ENCODE measurements around the gene SERPINB3.

DNA sequence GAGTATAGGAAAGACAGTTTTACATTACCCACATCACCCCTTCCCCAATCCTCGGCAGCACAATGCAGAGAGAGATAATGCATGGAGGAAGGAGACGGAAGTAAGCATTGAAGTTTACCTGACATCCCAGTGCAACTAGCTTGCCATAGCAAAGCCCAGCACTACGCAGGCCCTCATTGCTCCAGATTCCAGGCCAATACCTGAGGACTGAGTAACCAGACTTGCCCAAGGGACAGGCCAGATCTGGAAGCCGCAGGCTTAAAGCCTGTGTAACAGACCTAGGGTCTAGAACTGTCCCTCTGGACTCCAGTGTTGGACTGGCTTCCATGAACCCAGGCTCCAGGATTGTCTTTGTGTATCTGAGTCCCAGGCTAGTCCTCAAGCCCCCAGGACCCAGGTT lies 35.3 kb downstream of the SERPINB3 start:
- no peak for TF ChIP-seq CTCF (IDR thresholded peaks at IDR 0.05)
- no peak for TF ChIP-seq POLR2A (IDR thresholded peaks at IDR 0.05)
